Sigmoid colon (tissue), 7 donors: Measurements from ENCODE around the gene SUSD4. TPM values are rescaled to one million over a fixed set of nuclear protein-coding genes. Genes with fewer than 3 reads are reported as not detected.

Experiments
- DNase-seq: peaks from one replicate; pipeline ENCODE4 v3.0.0-alpha.2; 2019
- H3K27ac ChIP-seq, 4 donors: fragments of 200-600 bp; sonication (generic); one replicate each; pipeline ENCODE4 v1.5.1; 2016 to 2019; ENCODE audit warnings: mild to moderate bottlenecking in 1 of 4
- H3K27me3 ChIP-seq, 3 donors: fragments of 200-600 bp; sonication (generic); one replicate each; pipeline ENCODE4 v1.5.1; 2019; ENCODE audit warnings: mild to moderate bottlenecking in 1 of 3
- H3K36me3 ChIP-seq, 4 donors: fragments of 200-600 bp; sonication (generic); one replicate each; pipeline ENCODE4 v1.5.1; 2016 to 2019
- H3K4me1 ChIP-seq, 4 donors: fragments of 200-600 bp; sonication (generic); one replicate each; pipeline ENCODE4 v1.5.1; 2017 to 2019
- H3K4me3 ChIP-seq, 4 donors: fragments of 200-600 bp; sonication (generic); one replicate each; pipeline ENCODE4 v1.5.1; 2017 to 2019; ENCODE audit warnings: mild to moderate bottlenecking in 2 of 4, moderate library complexity in 1 of 4
- H3K9me3 ChIP-seq, 4 donors: fragments of 200-600 bp in 3 of 4; sonication (generic) in 3 of 4; one replicate each; pipeline versions ENCODE4 v1.5.1 to v1.6.1; 2013 to 2019
- CTCF ChIP-seq, 4 experiments: fragments of 450-650 bp in 3 of 4; fragments of 200-600 bp in 1 of 4; IDR thresholded peaks; one replicate each; pipeline ENCODE4 v1.5.1; 2016 to 2019; ENCODE audit warnings: antibody characterized with exemption in 4 of 4, mild to moderate bottlenecking in 3 of 4, moderate library complexity in 2 of 4
- EP300 ChIP-seq, 4 donors: sonication (generic); formaldehyde crosslinking; IDR thresholded peaks; one replicate each; pipeline ENCODE4 v1.6.1; 2017; ENCODE audit warnings: antibody characterized with exemption in 4 of 4
- POLR2A ChIP-seq, 2 donors: fragments of 450-650 bp; IDR thresholded peaks; one replicate each; pipeline ENCODE4 v1.6.1; 2016; ENCODE audit warnings: antibody characterized with exemption in 2 of 2, mild to moderate bottlenecking in 2 of 2, moderate library complexity in 2 of 2
- POLR2AphosphoS5 ChIP-seq, 4 donors: sonication (generic); formaldehyde crosslinking; IDR thresholded peaks; one replicate each; pipeline ENCODE4 v1.6.1; 2017; ENCODE audit warnings: antibody characterized with exemption in 4 of 4
- WGBS, 2 donors: extraction: QIAGEN DNeasy Blood & Tissue Kit; methylation state at CpG; one replicate each; pipeline ENCODE4 v1.1.7; 2013; 5-methylcytosine and 5-hydroxymethylcytosine counted together
- intact Hi-C: fragments of 100-400 bp; cut with DNase I; formaldehyde crosslinking; loops from one replicate; pipeline ENCODE4 v1.15.1; 2023
- polyA plus RNA-seq, 3 donors: library from polyadenylated mRNA; stranded (reverse); fragments of 200-250 nt; gene quantifications; one replicate each; pipeline ENCODE4 v1.2.3, GENCODE V29; 2013
- total RNA-seq, 4 donors: library from RNA; depleted of rRNA; stranded (reverse); fragments of >200 nt; gene quantifications; one replicate each; pipeline ENCODE4 v1.1.0, GENCODE V29; 2016
- donor health status: healthy with polysubstance abuse.
- donor health status: Bipolar disorder and iron deficiency.
- donor health status: healthy.

Gene SUSD4
- total and polyA plus RNA-seq, 7 donors: 0.57 to 3.9 (median 0.82) TPM; not detected in 1

- TF ChIP-seq EP300 (IDR thresholded peaks at IDR 0.05) (no peak), POLR2A (IDR thresholded peaks at IDR 0.05) (no peak), CTCF (IDR thresholded peaks at IDR 0.05) (no peak), POLR2AphosphoS5 (IDR thresholded peaks at IDR 0.05) (no peak)
- Histone ChIP-seq H3K4me3 (no peak overlapping the region), H3K27ac (no peak overlapping the region), H3K36me3 (no peaks in the 10 kb centered on the region), H3K27me3 (no peaks in the 10 kb centered on the region), H3K9me3 (no peaks in the 10 kb centered on the region), H3K4me1 (no peaks in the 10 kb centered on the region)
- DNase-seq: no peak
- 83 to 88% methylated on average over 4 of the region's 4 CpGs for WGBS, 2 donors
- intact Hi-C loops: no loop called here
Measured at GRCh38 chr1:223189525-223189902, 174.5 kb downstream of the SUSD4 start.

GRCh38 chr1:223188618-223189356 is 175.2 kb downstream of the SUSD4 start:
- TF ChIP-seq CTCF (IDR thresholded peaks at IDR 0.05) (no peak), EP300 (IDR thresholded peaks at IDR 0.05) (no peak), POLR2AphosphoS5 (IDR thresholded peaks at IDR 0.05) (no peak), POLR2A (IDR thresholded peaks at IDR 0.05) (no peak)
- intact Hi-C loops: no loop called here
- WGBS, 2 donors: 88 to 90% methylated on average over 5 of the region's 5 CpGs

GRCh38 chr1:223186800-223187199 is 177.2 kb downstream of the SUSD4 start:
- intact Hi-C loops: no loop called here
- no peaks in the 10 kb centered on the region for H3K9me3 ChIP-seq
- H3K36me3 ChIP-seq: no peaks in the 10 kb centered on the region
- no peak overlapping the region for H3K4me3 ChIP-seq
- no peaks in the 10 kb centered on the region for H3K4me1 ChIP-seq
- no peak for TF ChIP-seq POLR2AphosphoS5 (IDR thresholded peaks at IDR 0.05)
- no peak for TF ChIP-seq EP300 (IDR thresholded peaks at IDR 0.05)
- no peak for TF ChIP-seq CTCF (IDR thresholded peaks at IDR 0.05)
- DNase-seq: no peak
- no peaks in the 10 kb centered on the region for H3K27me3 ChIP-seq
- 78 to 93% methylated on average over 3 of the region's 3 CpGs for WGBS, 2 donors
- H3K27ac ChIP-seq: no peak overlapping the region

More at GRCh38 chr1:223188618-223189356, 175.2 kb downstream of the SUSD4 start:
- Histone ChIP-seq H3K4me3 (no peak overlapping the region), H3K27ac (no peak overlapping the region), H3K4me1 (no peaks in the 10 kb centered on the region), H3K36me3 (no peaks in the 10 kb centered on the region), H3K27me3 (no peaks in the 10 kb centered on the region), H3K9me3 (no peaks in the 10 kb centered on the region)
- no peak for DNase-seq

- H3K27ac ChIP-seq: no peak overlapping the region
- H3K4me1 ChIP-seq: no peaks in the 10 kb centered on the region
- no peak for DNase-seq
- WGBS, 2 donors: 91 to 94% methylated on average over 9 of the region's 9 CpGs
- H3K9me3 ChIP-seq: no peaks in the 10 kb centered on the region
- H3K27me3 ChIP-seq: no peaks in the 10 kb centered on the region
- intact Hi-C loops: no loop called here
- no peak for TF ChIP-seq POLR2AphosphoS5 (IDR thresholded peaks at IDR 0.05)
- TF ChIP-seq CTCF (IDR thresholded peaks at IDR 0.05): no peak
- no peak for TF ChIP-seq EP300 (IDR thresholded peaks at IDR 0.05)
- TF ChIP-seq POLR2A (IDR thresholded peaks at IDR 0.05): no peak
- no peak overlapping the region for H3K4me3 ChIP-seq
- no peaks in the 10 kb centered on the region for H3K36me3 ChIP-seq
Measured at GRCh38 chr1:223183268-223183862, 180.6 kb downstream of the SUSD4 start.
